CD4-positive, alpha-beta T cell treated with Interferon alpha-2 for 1 hour (primary cell): ENCODE results near the gene CEP162.
"Not testable (repeated sequence)": the region's sequence is repeated elsewhere in the genome, so short reads cannot be mapped to it uniquely, and the experiment has no call there.

ENCODE experiments used
- DNase-seq, 2 donors: peaks; one replicate each; pipeline ENCODE4 v3.0.0-alpha.2; 2020 to 2022

The CEP162 gene

GRCh38 chr6:84150705-84151104, 76.7 kb downstream of the CEP162 start:
- DNase-seq, result no peak

DNA sequence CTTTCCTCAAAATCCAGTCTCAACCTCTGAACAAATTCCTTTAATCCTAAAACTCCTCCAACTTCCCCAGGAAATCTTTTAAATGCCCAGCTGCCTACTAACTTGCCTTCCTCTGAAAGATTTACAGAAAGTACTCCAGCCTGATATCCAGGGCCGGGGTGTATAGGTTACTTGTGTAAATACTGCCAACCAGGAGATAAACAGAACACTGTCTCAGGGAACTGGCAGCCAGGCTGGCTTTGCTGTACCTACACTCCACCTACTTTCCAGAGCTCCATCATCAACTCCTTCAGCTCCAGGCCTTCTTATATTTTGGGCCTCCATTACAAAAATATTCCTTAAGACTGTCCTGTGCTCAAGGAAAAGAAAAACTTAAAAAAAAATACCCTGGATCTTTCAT, 85.9 kb downstream of the CEP162 start:
- no peak for DNase-seq

- no peak for DNase-seq
Measured at GRCh38 chr6:84139311-84139710, 88.1 kb downstream of the CEP162 start.

- no peak for DNase-seq
Measured at GRCh38 chr6:84137989-84138575, 89.4 kb downstream of the CEP162 start.

- DNase-seq, result no peak
Measured at GRCh38 chr6:84137051-84137375, 90.4 kb downstream of the CEP162 start.

DNA sequence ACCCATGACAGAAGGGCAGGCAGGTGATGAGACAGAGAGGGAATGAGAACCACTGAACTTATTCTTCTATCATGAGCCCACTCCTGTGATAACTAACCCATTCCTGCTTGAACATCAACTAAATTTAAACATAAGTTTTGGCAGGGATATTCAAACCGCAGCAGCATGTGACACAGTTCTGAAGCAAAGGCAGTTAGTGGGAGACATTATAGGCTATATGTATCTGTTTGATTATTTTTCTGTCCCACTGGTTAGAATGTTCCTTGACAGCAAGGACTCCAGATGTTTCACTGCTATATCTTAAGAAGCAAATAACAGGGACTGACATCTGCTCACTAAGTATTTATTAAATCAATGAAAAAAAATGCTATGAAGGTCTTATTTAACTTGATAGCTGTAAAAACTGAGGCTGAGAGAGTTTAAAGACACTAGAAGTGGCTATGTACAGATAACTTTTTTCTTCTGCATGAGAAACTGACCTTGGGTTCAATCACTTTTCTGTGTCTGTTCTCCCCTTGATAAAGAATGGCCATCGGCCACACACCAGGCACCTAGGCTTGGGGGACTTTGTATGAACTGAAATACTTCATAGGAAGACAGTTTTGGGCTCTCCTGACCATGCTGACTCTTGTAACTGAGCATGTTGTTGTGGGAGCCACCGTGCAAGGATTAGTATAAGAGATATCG, 90.9 kb downstream of the CEP162 start:
- DNase-seq, result no peak

DNA sequence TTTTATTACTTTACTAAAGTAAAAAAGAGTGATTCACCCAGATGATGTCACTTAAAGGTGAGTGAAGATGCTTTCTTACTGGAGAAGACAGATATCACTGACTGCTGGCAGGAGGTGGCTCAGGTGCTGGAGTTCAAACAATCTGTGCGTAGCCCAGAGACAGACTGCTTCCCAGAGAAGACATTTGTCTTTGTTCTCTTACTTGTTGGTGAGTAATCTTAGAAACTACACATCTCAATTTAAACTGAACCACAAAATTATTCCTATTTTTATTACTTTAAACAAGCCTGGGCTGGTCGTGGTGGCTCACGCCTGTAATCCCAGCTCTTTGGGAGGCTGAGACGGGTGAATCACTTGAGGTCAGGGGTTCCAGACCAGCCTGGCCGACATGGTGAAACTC, 92.2 kb downstream of the CEP162 start:
- DNase-seq, result no peak

DNA sequence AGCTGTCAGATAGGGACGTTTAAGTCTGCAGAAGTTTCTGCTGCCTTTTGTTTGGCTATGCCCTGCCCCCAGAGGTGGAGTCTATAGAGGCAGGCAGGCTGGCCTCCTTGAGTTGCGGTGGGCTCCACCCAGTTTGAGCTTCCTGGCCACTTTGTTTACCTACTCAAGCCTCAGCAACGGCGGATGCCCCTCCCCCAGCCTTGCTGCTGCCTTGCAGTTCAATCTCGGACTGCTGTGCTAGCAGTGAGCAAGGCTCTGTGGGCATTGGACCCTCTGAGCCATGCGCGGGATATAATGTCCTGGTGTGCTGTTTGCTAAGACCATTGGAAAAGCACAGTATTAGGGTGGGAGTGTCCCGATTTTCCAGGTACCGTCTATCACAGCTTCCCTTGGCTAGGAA, 94.1 kb downstream of the CEP162 start:
- DNase-seq, result not testable (repeated sequence)

GRCh38 chr6:84129588-84129987, 97.9 kb downstream of the CEP162 start:
- DNase-seq, result not testable (repeated sequence)

GRCh38 chr6:84123186-84123585, 104.3 kb downstream of the CEP162 start:
- DNase-seq, result no peak

DNA sequence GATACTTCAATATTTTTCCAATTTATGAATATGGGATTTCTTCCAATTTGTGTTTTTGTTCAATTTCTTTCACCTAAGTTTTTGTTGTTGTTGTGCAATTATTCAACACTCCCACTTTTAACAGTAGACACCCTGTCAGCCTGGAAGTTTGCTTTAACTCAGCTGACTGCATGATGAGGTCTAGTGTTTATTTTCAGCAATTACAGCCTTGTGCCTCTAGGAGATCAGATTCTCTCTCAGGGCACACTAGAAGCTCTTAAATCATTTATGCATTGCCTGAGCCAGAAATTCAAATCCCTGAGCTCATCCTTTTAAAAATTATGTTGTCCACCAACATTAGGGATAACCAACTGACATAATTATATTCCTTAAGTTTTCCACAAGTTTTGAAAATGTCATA, 108.2 kb downstream of the CEP162 start:
- no peak for DNase-seq

GRCh38 chr6:84118191-84118590, 109.3 kb downstream of the CEP162 start:
- no peak for DNase-seq

DNA sequence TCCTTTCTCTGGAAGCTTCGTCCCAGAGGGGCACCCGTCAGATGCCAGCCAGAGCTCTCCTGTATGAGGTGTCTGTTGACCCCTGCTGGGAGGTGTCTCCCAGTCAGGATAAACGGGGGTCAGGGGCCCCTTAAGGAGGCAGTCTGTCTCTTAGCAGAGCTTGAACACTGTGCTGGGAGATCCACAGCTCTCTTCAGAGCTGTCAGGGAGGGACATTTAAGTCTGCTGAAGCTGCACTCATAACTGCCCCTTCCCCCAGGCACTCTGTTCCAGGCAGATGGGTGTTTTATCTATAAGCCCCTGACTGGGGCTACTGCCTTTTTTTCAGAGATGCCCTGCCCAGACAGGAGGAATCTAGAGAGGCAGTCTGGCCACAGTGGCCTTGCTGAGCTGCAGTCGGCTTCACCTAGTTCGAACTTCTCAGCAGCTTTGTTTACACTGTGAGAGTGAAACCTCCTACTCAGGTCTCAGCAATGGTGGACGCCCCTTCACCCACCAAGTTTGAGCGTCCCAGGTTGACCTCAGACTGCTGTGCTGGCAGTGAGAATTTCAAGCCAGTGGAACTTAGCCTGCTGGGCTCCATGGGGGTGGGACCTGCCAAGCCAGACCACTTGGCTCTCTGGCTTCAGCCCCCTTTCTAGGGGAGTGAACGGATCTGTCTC, 112.4 kb downstream of the CEP162 start:
- not testable (repeated sequence) for DNase-seq

DNA sequence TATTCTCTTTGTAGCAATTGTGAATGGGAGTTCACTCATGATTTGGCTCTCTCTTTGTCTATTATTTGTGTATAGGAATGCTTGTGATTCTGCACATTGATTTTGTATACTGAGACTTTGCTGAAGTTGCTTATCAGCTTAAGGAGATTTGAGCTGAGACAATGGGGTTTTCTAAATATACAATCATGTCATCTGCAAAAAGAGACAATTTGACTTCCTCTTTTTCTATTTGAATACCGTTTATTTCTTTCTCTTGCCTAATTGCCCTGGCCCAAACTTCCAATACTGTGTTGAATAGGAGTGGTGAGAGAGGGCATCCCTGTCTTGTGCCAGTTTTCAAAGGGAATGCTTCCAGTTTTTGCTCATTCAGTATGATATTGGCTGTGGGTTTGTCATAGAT, 116.1 kb downstream of the CEP162 start:
- not testable (repeated sequence) for DNase-seq

DNA sequence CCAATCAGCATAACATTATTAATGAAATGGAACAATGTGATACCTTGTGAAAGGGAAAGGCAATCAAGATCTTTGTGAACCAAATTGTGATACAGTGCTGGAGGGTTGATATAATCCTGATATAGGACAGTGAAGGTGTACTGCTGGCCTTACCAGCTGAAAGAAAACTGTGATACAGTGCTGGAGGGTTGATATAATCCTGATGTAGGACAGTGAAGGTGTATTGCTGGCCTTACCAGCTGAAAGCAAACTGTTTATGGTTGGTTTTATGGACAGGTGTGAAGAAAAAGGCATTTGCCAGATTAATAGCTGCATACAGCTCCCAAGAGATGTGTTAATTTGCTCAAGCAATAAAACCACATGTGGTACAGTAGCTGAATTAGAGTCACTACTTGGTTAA, 119.9 kb downstream of the CEP162 start:
- DNase-seq, result no peak

GRCh38 chr6:84105215-84105924, 122.1 kb downstream of the CEP162 start:
- not testable (repeated sequence) for DNase-seq

DNA sequence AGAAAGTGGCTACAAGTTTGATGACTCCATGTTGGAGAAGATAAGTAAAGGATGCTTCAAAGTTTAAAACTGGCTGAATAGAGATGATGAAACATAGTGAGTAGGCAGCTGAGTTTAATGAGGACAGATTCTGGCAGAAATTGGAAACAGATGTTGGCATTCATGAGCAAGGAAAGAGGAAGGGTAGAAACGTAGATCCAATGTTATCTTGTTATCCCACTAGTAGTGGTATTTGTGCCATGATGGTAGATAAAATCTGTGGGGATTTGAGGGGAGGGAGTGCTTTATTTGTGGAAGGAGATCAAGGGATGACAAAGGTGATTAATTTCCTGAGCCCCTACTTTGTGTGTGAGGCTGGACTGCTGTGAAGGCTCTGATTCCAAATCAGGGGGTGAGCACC, 124.4 kb downstream of the CEP162 start:
- DNase-seq, result no peak

GRCh38 chr6:84095156-84095555, 132.3 kb downstream of the CEP162 start:
- DNase-seq, result no peak

DNA sequence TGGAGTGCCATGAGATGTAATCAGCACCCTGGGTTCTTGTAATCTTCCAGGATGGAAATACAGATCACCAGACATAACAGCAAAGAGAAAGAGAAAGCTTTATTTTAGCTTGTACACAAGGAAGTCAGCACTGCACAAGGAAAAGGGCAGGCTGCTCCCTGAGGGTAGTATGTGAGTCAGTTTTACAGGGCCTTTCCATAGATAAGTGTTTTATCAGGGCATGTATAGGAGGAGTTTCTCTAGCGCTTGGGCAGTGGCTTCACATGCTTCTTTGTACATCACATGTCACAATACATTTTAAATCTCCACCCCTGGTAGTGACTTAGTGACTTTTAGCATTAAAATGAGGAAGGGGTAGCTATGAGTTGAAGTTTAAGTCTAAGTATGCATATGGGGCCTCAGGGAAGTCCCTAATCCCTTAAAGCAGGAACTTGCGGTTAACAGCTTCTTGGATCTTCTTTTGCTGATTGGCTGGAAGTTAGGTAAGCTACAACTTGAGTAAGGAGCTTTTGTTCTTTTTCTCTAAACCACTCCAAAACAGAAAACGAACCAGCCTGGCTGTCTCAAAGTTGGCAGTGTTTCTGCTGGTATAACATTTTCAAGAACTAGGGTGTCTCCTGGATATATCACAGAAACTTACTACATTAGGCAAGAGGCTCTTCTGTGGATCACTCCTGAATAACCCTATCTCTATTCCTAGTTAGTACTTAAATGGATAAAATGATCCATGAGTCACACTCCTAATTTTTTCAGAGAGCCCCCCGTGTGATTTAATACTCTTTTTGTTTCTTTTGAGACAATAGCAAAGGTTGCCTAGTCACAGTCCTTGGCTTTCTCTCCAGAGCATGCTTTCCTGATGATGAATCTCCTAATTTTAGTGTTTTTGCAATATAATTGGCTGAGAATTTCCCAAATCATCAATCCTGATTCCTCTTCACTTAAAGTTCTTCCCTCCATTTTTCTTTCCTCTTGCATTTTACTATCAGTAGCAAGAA, 133.7 kb downstream of the CEP162 start:
- DNase-seq, result no peak

GRCh38 chr6:84089552-84089951, 137.9 kb downstream of the CEP162 start:
- no peak for DNase-seq

DNA sequence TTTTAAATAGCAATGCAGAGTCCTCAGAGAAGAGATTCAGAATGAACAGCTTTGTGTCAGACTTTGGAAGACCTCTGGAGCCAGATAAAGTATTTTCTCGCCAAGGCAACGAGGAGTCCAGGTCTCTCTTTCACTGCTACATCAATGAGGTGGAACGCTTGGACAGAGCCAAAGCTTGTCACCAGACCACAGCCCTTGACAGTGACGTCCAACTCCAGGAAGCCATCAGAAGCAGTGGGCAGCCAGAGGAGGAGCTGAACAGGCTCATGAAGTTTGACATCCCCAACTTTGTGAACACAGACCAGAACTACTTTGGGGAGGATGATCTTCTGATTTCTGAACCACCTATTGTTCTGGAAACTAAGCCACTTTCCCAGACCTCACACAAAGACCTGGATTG, 138.4 kb downstream of the CEP162 start:
- DNase-seq, result no peak
